GF-D8 (cell line): ENCODE measurements around the gene HSD17B7.
"Not testable (repeated sequence)": the region's sequence is repeated elsewhere in the genome, so short reads cannot be mapped to it uniquely, and the experiment has no call there.

ENCODE experiments used
- DNase-seq: peaks from one replicate; lab custom pipeline; 2025; lab: John Stamatoyannopoulos, UW

Gene HSD17B7, protein sequence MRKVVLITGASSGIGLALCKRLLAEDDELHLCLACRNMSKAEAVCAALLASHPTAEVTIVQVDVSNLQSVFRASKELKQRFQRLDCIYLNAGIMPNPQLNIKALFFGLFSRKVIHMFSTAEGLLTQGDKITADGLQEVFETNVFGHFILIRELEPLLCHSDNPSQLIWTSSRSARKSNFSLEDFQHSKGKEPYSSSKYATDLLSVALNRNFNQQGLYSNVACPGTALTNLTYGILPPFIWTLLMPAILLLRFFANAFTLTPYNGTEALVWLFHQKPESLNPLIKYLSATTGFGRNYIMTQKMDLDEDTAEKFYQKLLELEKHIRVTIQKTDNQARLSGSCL

DNA sequence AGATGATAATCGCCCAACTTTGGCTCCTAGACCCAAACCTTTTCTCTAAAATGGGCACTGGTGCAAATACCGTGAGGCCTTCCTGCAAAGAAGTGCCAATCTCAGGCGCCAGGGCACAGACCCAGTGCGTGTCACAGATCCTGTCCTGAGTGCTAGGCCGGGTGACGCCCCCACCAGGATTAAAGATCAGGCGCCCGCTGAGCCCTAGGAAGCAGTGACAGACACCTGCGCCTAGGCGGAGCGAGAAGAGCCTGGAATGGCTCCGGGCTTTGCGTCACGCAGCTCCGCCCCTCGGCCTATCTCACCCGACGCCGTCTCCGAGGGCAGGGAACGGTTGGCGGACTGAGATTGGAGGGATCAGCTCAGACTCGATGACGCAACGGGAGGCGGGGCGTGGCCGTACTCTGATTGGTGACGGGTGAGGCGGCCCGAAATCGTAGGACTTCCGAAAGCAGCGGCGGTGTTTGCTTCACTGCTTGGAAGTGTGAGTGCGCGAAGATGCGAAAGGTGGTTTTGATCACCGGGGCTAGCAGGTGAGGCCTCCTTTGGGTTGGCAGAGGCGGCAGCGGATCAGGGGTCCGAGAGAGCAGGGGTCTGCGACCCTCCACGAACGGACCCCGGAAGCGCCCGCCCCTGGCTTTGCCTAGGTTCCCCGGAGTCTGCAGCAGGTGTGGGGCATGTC lies at the start of gene HSD17B7:
Gene HSD17B7, plus strand, starts transcription at position 400 of the 682 bp plus-strand sequence. Its CDS starts 99 bp downstream, at position 499.
- peak; percentile 47 for DNase-seq

DNA sequence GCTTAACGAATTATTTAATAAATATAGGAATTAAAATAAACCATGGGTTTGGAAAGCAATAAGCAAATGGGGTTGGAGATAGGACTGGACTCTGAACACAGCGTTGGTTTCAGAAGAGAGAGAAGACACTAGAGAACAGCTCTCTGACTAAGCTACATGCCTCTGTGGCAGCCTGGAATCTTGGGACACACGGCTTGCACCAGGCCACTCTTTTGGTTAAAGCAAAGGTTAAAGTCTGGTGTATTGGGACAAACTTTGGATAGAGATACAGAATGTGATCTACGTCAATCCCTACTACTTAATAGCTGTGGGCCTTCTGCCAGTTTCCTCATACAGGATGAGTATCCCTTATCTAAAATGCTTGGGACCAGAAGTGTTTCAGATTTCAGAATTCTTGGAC lies 49.7 kb upstream of the HSD17B7 start:
- DNase-seq = no peak

DNA sequence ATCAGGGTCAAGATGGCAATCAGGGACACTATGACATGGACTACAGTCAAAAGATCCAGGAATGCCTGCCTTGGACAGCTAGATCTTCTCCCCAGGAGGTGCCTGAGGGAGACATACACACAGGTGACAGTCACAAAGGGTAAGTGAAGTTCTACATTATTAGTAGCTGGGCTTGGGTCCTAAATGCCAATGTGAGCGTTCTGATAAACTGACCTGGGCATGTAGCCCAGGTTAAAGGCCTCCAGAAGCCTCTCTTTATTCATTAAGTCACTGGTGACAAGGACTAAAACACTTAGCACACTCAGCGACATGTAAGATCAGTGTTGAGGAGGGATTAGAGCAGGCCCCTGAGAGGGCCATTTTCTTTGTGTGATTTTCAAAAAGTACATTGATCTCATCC lies 48.9 kb upstream of the HSD17B7 start:
- no peak for DNase-seq

DNA sequence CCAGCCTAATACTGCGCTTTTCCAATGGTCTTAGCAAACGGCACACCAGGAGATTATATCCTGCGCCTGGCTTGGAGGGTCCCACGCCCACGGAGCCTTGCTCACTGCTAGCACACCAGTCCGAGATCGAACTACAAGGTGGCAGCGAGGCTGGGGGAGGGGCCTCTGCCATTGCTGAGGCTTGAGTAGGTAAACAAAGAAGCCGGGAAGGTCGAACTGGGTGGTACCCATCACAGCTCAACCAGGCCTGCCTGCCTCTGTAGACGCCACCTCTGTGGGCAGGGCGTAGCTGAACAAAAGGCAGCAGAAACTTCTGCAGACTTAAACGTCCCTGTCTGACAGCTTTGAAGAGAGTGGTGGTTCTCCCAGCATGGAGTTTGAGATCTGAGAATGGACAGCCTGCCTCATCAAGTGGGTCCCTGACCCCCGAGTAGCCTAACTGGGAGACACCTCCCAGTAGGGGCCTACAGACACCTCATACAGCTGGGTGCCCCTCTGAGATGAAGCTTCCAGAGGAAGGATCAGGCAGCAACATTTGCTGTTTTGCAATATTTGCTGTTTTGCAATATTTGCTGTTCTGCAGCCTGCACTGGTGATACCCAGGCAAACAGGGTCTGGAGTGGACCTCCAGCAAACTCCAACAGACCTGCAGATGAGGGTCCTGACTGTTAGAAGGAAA lies 44.1 kb upstream of the HSD17B7 start:
- not testable (repeated sequence) for DNase-seq

DNA sequence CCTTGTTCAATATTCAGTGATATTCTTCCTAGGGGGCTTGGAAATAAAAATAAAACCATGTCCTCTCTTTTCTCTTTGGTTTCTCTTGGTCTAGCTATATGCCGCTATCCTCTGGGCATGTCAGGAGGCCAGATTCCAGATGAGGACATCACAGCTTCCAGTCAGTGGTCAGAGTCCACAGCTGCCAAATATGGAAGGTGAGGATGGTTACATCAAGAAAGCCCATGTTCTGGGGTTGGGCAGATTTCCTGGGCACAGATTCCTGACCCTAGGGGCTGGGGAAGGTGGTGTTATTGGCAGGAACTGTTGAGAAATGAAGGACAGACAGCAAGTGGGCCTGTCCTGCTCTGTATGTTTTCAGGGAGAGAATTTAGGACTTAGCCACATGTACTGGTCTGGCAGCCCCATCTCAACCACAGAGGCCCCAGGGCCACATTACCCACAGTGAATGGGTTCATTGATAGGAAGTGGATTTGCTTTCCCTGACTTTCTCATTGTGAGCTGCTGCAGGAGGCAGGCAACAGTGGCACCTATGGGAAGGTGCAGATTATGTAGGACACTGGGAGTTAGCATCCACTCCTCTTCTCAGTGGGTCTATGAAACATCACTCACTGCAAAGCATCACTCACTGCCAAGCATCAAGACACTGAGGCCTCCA lies 37.4 kb upstream of the HSD17B7 start:
- no peak for DNase-seq

DNA sequence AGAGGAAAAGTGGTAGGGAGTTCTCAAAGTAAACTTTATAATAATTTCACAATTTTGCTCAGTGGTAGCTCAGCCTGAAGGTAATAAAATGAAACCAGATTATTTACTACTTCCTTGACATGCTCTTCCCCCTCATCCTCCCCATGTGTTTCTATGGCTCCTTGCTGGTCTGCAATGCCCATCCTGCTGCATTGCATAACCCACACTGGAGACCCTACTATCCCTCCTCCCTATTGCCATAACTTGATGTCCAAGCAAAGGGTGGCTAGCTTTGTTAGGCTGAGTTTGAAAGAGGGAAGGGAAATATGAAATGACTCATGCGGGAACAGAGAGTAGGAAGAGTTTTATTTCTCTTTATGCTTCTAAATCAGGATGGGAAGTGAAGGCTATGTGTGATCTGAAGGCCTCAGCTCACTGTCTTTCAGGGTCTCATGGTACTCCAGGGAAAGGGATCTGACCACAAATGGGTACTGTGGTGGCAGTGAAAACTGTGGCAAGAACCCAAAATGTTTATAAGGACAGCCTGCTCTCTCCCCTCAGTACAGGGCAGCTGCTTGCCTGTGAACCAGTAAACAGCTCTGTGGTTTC lies 36.4 kb upstream of the HSD17B7 start:
- no peak for DNase-seq

DNA sequence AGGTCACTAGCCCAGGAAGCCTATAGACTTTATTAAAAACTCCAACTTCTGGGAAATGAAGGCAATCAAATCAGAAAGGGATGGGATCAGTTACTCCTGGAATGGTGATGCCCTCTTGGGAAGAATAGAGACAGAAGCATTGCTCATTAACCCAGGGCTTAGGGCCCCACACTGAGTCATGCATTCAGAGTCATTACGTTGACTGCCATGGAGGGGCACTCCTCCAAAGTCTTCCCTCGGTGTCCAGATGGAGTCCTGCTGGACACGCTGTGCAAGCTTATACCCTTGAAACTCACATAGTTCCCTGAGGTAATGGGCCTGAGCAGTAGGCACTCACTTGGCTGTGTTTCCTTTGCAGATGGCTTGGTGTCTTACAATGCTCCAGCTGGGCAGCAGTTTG lies 35.2 kb upstream of the HSD17B7 start:
- no peak for DNase-seq

DNA sequence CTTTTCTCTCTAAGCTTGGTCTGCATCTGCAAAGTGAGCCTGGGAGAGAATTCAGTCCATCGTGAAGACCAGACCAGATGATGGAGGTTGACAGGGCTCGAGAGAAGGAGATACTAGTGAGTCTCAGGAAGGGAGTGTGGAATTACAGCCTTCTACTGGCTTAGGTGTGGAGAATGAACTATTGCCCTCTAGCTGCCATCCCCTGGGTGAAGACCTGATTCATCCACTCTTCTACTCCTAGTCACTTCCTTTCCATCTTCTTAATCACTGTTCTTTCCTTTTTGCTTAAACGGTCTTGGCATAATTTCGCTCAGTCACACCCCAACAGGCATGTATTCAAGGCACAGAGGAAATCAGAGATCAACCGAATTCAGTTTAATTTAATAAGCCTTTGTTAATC lies 34.0 kb upstream of the HSD17B7 start:
- DNase-seq = no peak

DNA sequence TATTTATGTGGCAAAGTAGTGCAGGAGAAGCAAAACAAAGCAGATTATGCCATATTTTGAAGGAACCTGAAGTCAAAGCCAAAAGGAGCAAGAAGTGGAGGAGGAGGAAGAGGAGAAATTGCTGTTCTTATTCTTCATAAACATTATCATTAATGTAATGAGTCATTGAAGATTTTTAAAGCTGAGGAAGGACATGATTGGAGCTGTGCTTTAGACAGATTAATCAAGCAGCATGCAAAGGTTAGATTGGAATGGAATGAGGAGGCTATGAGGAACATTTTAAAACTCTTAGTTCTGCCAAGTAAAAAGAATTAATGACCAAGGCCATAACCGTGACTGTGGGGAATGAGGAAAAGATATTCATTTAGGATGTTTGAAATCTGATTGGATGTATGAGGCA lies 33.0 kb upstream of the HSD17B7 start:
- DNase-seq = no peak

DNA sequence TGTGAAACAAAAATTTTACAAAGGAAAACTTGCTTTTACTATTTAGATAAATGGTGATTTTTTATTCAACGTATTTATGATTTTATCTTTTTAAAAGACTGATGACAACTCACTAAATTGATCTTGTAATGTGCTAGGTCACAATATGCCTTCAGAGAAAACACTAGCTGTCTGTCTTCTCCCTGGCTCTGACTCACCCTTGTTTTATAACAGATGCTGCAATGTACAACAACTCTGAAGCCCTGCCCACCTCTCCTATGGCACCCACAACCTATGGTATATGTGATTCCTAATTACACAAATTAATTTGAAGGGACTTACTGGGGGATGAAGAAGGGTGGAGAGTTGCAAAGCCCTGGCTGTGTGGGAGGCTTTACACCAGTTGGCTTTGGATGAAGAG lies 24.7 kb upstream of the HSD17B7 start:
- DNase-seq = no peak

DNA sequence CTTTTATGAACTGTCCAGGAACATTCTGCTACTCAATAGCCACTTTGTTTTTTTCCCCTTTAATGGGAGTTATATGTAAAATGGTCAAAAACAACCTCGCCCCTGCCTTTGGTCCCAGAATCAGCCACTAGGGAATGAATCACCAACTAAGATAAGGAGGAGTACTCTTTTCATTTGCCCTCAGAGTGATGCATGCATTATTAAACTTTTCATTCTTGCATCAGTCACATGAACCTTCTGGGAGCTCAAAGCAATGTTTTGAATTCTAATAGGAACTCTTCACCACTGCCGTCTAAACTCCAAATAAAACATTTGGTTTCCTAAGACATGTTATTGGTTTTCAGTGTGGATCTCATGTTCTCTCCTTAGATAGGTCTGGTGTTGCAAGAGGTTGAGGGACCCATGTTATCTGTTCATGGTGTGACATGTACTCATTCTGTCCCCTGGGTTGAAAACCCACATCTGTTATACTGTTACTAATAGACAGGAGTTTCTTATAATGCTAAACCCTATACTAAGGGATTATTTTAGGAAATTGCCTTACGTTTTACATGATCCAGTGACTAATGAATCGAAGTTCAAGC lies 17.8 kb upstream of the HSD17B7 start:
- DNase-seq = no peak

DNA sequence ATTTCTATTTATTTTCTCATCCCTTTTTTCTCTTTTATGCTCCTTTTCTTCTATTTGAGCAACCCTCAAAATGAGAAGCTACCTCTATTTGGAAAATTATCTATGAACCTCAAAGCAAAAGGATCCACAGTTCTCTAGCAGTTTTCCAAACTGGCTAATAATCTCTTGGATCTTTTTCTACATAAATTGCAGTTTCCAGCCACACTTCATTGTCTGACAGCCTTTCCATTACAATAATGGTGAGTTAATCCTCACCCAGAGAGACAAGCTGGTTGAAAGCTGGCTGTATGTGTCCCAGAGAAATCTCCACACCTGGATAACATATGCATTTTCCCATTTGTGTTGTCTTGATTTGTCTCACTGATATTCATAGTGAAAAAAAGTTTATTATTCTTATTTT lies 16.5 kb upstream of the HSD17B7 start:
- DNase-seq = no peak

DNA sequence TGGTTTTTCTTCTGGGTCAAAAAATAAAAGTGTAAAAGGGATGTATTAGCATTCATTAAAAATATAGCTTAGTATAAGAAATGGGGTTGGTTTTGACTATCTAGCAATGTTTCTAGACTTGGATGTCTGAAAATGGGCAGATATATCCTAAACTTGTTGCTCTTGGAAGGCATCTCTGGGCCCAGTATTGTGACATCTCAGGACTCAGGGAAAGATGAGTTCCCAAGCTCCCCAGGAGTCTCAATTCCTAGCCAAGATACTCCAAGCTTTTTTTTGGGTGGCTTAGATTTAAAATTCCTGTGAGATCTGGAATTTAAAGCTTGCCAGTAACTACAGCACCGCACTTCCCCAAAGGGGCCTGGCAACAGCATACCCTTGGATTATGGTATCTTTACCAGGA lies 11.5 kb upstream of the HSD17B7 start:
- no peak for DNase-seq

DNA sequence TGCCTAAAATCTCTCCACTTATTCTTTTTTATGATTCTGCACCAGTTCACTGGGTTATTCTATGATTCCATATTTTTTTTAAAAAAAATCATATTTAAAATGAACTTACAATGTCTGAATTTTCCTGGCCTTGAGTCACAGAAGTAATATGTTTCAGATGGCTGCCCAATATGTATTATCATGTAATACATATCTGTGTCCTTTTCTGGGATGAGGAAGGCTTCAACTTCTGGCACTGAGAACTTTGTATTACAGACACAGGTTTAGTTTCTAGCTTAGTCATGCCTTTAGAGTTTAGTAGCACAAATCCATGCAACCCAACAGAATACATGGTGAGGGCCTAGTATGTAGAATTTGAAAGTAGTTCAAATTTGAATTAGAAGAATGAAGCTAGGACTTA lies 7.8 kb upstream of the HSD17B7 start:
- no peak for DNase-seq

DNA sequence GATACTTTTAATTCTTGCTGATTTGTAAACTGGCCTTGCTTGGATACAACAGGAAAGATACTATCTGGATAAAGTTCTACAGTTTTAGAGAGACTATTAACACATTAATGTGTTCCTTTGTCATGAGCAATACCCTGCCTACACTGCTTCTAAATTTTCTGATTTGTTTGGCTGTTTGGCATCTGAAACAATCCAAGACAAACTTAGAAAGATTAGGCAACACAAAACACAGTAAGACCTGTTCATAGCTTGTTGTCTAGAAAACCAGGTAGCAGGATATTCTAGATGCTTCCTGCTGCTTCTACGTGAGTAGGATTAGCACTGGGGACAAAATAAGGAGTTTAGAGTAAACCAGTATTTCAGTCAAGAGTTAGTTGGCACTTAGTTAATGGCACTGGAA lies 5.6 kb upstream of the HSD17B7 start:
- DNase-seq = not testable (repeated sequence)

DNA sequence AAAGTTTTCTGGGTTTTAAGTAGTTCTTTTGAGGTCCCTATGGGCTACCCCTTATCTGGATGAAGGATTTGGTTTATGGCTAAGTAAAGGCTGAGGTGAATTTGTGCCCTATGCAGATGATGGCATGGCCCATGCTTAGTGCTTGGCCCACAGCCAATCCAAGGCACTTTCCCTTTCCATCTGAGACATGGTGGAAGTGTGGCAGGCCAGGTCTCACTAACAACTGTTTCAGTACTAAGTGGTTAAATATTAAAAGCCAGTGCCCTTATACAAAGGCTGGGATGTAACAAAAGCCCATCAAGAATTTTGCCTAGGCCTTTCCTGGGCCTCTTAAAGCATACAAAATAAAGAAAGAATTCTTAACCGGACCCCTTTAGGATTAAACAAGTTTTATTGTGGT lies 1.7 kb upstream of the HSD17B7 start:
- DNase-seq = not testable (repeated sequence)

DNA sequence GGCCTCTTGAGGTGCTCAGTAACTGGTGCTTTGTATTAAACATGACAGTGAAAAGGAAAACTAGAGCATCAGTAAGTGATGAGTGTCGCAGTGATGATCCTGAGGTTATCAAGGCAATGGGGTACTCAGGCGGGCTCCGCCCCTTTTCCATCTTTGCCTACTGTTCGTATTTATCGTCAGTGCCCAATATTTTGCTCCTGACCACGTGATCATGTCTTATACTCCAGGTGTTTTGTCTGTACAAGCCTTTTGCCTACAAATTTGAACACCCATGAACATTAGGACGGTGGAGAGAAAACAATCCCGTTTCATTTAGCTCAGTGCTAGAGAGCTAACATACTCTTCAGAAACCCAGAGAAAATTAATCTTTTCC lies 469 bp downstream of the HSD17B7 start:
- DNase-seq = not testable (repeated sequence)

DNA sequence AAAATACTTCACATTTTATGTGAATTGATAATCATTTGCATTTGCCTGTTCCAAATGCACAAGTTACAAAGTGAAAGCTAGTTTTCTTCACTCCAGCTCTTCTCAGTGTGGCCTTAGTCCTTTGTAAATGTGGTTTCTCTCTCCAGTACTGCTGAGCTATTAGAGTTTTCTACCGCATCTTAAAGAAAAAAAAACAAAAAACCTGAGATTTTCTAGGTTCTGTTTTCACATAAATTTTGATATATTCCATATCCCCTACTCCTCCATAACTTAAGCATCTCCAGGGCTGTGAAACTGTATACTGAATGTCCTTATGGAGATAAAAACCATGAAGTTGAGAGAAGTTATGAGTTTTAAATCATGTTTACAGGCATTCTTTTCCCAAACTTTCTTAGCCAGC lies 3.8 kb downstream of the HSD17B7 start:
- not testable (repeated sequence) for DNase-seq

DNA sequence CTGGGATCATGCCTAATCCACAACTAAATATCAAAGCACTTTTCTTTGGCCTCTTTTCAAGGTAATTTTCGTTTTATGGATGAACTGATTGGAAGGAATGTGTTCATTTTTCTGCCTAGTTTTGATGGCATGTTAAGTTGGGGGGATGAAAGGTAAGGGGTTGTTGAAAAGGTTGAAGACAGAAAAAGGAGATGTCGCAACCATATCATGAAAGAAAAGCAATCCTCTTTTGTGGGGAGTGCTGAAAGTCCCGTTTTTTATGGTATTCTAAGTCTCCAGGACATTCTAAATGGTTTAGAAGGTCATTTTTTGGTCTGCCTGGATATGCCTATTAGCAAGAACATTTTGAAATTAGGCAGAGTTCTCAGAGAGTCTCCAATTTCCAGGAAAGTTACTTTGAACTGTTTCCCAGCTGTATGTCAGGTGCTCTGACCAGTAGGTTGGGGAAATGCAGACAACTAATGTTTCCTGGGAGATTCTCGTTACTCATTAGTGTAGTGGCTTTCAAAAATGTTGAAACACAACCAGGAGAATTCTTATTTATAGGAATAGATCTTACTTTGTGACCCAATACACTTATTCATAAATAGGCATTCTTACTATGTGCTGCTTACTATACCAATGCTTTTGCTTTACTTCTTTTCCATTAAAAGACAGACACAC lies 6.2 kb downstream of the HSD17B7 start:
- DNase-seq = not testable (repeated sequence)

DNA sequence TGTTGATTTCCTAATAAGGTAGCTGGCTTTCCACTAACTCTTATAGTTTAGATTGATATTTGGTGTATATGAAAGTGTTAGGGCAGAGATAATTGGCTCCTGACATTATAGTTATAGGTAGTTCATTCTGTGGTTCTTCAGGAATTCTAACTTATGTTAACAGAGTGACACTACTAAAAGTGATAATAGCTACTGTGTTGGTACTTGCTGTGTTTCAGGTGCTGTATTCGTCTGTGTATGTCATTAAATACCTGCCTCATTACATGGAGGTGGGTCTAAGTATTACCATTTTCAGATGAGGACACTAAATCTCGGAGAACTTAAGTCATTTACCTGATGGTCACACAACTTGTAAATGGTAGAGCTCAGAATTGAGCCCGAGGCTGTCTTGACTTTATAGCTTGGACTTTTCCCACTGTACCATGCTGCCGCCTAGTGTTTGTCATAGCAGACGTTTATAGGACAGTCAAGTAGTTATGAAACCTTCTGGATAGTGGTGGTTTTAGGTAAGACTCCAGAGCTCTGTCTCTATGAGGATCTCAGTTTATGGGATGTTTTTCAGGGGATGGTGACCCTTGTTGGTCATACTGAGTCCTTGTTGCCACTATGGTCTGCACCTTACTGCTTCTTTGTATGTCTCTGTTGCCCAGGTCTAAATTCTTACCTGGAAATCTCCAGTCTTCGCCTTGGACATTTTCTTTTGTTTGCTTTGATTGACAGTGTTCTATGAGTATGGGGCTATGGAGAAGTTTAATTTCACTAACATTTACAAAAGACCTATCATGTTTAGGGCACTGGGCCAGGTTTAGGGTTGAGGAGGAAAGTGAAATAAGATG lies 9.7 kb downstream of the HSD17B7 start:
- DNase-seq = not testable (repeated sequence)
